Dendritic cell treated with granulocyte-macrophage colony-stimulating factor and Interleukin-4, amounts not matched to agents 40 ng/mL and 50 ng/mL, for 4 days (primary cell): ENCODE measurements around the gene B3GNT9.

Source experiments
- H3K27ac Mint-ChIP-seq: one replicate; pipeline ENCODE4 v1.8.0; 2022; ENCODE audit warnings: mild to moderate bottlenecking, mixed read lengths
- H3K27me3 Mint-ChIP-seq: one replicate; pipeline ENCODE4 v1.8.0; 2022; ENCODE audit warnings: mild to moderate bottlenecking, mixed read lengths
- H3K36me3 Mint-ChIP-seq: one replicate; pipeline ENCODE4 v1.8.0; 2022; ENCODE audit warnings: low read depth, mixed read lengths
- H3K4me1 Mint-ChIP-seq: one replicate; pipeline ENCODE4 v1.8.0; 2022; ENCODE audit warnings: low read depth, mixed read lengths
- H3K4me3 Mint-ChIP-seq: one replicate; pipeline ENCODE4 v1.8.0; 2022; ENCODE audit warnings: mild to moderate bottlenecking, moderate library complexity, mixed read lengths
- H3K9me3 Mint-ChIP-seq: one replicate; pipeline ENCODE4 v1.8.0; 2022; ENCODE audit warnings: mixed read lengths
- intact Hi-C: fragments of 100-400 bp; cut with micrococcal nuclease; formaldehyde crosslinking; loops from one replicate; pipeline ENCODE4 v1.15.0; 2022

The B3GNT9 gene

DNA sequence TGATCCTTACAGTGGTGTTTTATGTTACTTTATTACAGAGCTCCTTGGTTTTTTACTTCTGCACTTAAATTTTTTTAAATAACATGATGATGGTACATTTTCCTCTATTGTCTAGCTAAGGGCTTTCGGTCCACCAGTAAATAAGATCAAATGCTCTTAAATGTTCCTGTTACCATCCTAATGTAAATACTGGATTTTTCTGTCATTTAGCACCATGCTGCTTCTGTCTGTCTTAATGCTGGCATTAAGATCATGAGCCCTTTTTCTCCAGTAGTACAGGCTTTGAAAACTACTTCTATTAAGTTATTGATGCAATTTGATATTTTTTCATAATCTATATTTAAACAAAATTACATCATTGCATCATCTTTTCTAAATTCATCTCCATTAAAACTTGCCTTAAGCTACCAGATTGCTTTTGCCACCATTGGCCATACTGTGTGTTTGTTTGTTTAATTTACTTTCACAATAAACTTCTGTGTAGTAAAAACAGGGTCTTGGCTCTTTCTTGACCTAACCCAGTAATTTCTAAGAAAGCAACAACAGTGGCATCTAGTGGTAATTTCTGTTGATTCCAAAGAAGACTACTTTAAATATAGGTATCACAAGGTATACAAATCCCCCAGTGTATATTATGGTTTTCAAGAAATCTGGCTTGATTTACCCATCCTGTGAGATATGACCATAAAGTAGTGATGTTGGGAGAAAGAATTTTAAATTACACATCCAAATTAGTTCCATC is 50.1 kb downstream of the B3GNT9 start:
- Mint-ChIP-seq H3K27ac (no peak overlapping the region), H3K9me3 (no peaks in the 10 kb centered on the region), H3K4me1 (peaks cover 21% of the 10 kb centered on the region), H3K27me3 (no peaks in the 10 kb centered on the region), H3K36me3 (peaks cover 37% of the 10 kb centered on the region), H3K4me3 (no peak overlapping the region)
- intact Hi-C loops, result loop anchor here (10.0 kb wide), 1 partner anchor 54 kb away; the partner anchor contains the start of genes B3GNT9, FBXL8 and TRADD

- H3K27ac Mint-ChIP-seq, result no peak overlapping the region
- H3K4me3 Mint-ChIP-seq, result no peak overlapping the region
- H3K4me1 Mint-ChIP-seq, result no peaks in the 10 kb centered on the region
- no peaks in the 10 kb centered on the region for H3K27me3 Mint-ChIP-seq
- H3K9me3 Mint-ChIP-seq, result no peaks in the 10 kb centered on the region
- intact Hi-C loops, result no loop called here
- peaks cover 58% of the 10 kb centered on the region for H3K36me3 Mint-ChIP-seq
Measured at GRCh38 chr16:67098599-67098998, 52.2 kb downstream of the B3GNT9 start.
